GM12864 (cell line): ENCODE results near the gene ABLIM2.

ENCODE experiments used
- DNase-seq: peaks from one replicate; pipeline ENCODE4 v3.0.0-alpha.2; 2011; ENCODE audit warnings: low read depth
- H3K4me3 ChIP-seq: 2 replicates; pipeline ENCODE4 v1.5.1; 2011; ENCODE audit warnings: mild to moderate bottlenecking, low read depth, low read length, control low read depth
- CTCF ChIP-seq: IDR thresholded peaks from 2 replicates; pipeline ENCODE4 v1.5.1; 2011; ENCODE audit warnings: low read depth, mild to moderate bottlenecking, moderate library complexity, low read length, control low read depth, inconsistent platforms; ENCODE audit errors: missing control alignments

ABLIM2 gene

GRCh38 chr4:7974425-7974824, 184.2 kb downstream of the ABLIM2 start:
- no peak overlapping the region for H3K4me3 ChIP-seq
- no peak for TF ChIP-seq CTCF
- no peak for DNase-seq

- no peak overlapping the region for H3K4me3 ChIP-seq
- no peak for DNase-seq
- TF ChIP-seq CTCF = no peak
Observed at GRCh38 chr4:7973545-7973981, 185.1 kb downstream of the ABLIM2 start.

GRCh38 chr4:7971881-7972500, 186.6 kb downstream of the ABLIM2 start:
- no peak overlapping the region for H3K4me3 ChIP-seq
- TF ChIP-seq CTCF = no peak
- DNase-seq = no peak

- DNase-seq = no peak
- TF ChIP-seq CTCF = no peak
- H3K4me3 ChIP-seq = peak overlapping the region; percentile 63
Observed at GRCh38 chr4:7971159-7971631, 187.4 kb downstream of the ABLIM2 start.

- TF ChIP-seq CTCF = no peak
- H3K4me3 ChIP-seq = peak overlapping the region; percentile 63
- DNase-seq = no peak
Observed at GRCh38 chr4:7970361-7970946, 188.2 kb downstream of the ABLIM2 start.

GRCh38 chr4:7968262-7968896, 190.2 kb downstream of the ABLIM2 start:
- DNase-seq = no peak
- TF ChIP-seq CTCF = no peak
- H3K4me3 ChIP-seq = no peak overlapping the region
